ENCODE measurements around the gene SCART1. TPM values are rescaled to one million over a fixed set of nuclear protein-coding genes. Genes with fewer than 3 reads are reported as not detected.

SCART1 gene
- total and polyA plus RNA-seq, 2 donors (not counting 3 experiments of a cell fraction or from before 2014, with no cell fraction given) = 0.90 to 1.0 TPM

DNA sequence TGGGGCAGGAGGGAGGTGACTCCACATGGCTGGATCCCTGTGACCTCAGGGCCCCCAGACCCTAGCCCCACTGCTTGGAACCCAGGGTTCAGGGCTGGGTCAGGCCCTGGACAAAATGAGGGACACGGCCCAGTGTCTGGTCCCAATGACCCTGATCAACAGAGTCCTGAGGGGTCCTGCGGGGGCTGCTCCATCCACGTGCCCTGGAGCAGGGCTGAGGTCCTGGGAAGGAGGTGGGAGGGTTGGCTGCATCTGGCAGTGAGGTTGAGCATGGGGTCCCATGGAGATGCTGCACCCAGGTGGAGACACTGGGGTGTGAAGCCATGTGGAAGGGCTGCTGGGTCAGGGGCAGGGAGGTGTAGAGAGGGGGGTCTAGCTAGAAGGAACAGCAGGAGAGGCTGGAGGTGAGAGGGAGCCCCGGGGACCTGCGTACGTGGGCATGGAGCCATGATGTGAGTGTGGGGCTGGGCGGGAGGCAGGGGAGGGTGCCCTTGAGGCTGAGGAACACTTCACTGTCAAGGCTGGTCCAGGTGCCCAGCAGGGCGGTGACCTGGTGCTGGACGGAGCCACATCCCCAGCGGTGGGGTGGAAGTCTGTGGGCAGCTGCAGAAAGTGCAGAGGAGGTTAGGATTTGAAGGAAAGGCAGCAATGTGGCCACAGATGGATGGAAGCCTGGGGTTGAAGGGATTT is 604 bp downstream of the SCART1 start:
- POLR2A ChIA-PET = no interaction called here
- Histone ChIP-seq H3K9me3 (replicated peaks; ENCODE audit: control insufficient read depth, insufficient read depth, low read length) (no peaks in the 10 kb centered on the region), H3K9me1 (replicated peaks; ENCODE audit: control insufficient read depth, extremely low read depth, insufficient read depth, low read length) (no peaks in the 10 kb centered on the region), H3K4me2 (ENCODE audit: insufficient read depth, low read length) (no peak overlapping the region), H3K36me3 (ENCODE audit: control insufficient read depth in 2 of 2, extremely low read depth in 1 of 2, insufficient read depth in 2 of 2, low read length in 2 of 2) (no peaks in the 10 kb centered on the region), H3K9ac (replicated peaks; ENCODE audit: extremely low read depth, insufficient read depth, low read length) (no peak overlapping the region), H3K4me1 (ENCODE audit: control insufficient read depth, extremely low read depth, insufficient read depth, low read length) (no peaks in the 10 kb centered on the region), H3K4me3 (replicated peaks in 1 of 3; ENCODE audit: insufficient read depth in 1 of 3, low read depth in 1 of 3, low read length in 3 of 3) (no peak overlapping the region), H3K27me3 (ENCODE audit: control insufficient read depth in 2 of 2, insufficient read depth in 2 of 2, low read length in 2 of 2) (no peaks in the 10 kb centered on the region), H4K20me1 (replicated peaks; ENCODE audit: control insufficient read depth, extremely low read depth, insufficient read depth, low read length) (no peaks in the 10 kb centered on the region), H2AFZ (ENCODE audit: low read depth, low read length) (no peak overlapping the region), H3K79me2 (ENCODE audit: control insufficient read depth, insufficient read depth, low read length) (no peaks in the 10 kb centered on the region), H3K27ac (ENCODE audit: insufficient read depth, low read depth, low read length) (no peak overlapping the region)
- dilution Hi-C loops (cut with MboI; ENCODE audit: extremely low pct_ligation_motif_present, low sequenced_read_pairs) (no loop called here), intact Hi-C loops (cut with micrococcal nuclease) (no loop called here)
- TF ChIP-seq EZH2 (IDR thresholded peaks at IDR 0.05; ENCODE audit: borderline replicate concordance, low read depth, low read length, severe bottlenecking) = no peak
- TF ChIP-seq, protein P1, sequence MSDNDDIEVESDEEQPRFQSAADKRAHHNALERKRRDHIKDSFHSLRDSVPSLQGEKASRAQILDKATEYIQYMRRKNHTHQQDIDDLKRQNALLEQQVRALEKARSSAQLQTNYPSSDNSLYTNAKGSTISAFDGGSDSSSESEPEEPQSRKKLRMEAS (IDR thresholded peaks at IDR 0.05; ENCODE audit: insufficient read depth, insufficient read length) = no peak
- TF ChIP-seq JUN (IDR thresholded peaks at IDR 0.05; ENCODE audit: borderline replicate concordance, insufficient read depth, insufficient read length, low read depth) = no peak
- no peak for TF ChIP-seq POLR2AphosphoS5 (IDR thresholded peaks at IDR 0.05; ENCODE audit: insufficient read depth, low read depth, low read length)
- no peak for TF ChIP-seq MYC (IDR thresholded peaks at IDR 0.05; ENCODE audit: low read depth, low read length)
- TF ChIP-seq POLR2A (IDR thresholded peaks at IDR 0.05; ENCODE audit: low read depth, low read length) = no peak
- CTCF ChIA-PET = interaction anchor here (1.4 kb wide), 1 partner anchor 16 kb away, joined by 3 read pairs; no protein-coding TSS in a partner anchor
- FAIRE-seq (no peak), DNase-seq (ENCODE audit: low read depth, low spot score) (no peak)
- BruUV-seq (replicated peaks) = no TSS peak

DNA sequence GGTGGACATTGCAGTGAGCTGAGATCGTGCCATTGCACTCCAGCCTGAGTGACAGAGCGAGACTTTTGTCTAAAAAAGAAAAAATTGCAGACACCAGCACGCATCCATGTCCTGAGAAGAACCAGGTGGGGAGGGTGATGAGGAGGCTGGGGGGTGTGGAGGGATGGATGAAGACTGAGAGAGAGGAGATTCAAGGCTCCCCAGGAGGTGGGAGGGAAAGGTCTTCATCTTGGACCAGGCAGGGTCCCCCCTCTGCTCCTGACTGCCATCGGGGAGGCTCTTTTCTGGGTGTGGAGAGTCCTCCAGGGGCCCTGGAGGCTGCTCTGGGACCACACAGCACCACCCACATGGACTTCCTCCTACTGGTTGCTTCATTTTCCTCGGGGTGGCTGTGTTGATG is 1.5 kb downstream of the SCART1 start:
- intact Hi-C loops (cut with micrococcal nuclease) = no loop called here
- CTCF ChIA-PET = interaction anchor here (1.4 kb wide), 1 partner anchor 16 kb away, joined by 3 read pairs; no protein-coding TSS in a partner anchor
- H3K9me3 ChIP-seq (replicated peaks; ENCODE audit: control insufficient read depth, insufficient read depth, low read length) = no peaks in the 10 kb centered on the region

More for the DNA sequence above, 1.5 kb downstream of the SCART1 start:
- POLR2A ChIA-PET = no interaction called here
- H3K9me1 ChIP-seq (replicated peaks; ENCODE audit: control insufficient read depth, extremely low read depth, insufficient read depth, low read length) = no peaks in the 10 kb centered on the region
- FAIRE-seq (no peak), DNase-seq (ENCODE audit: low read depth, low spot score) (no peak)
- H3K36me3 ChIP-seq (ENCODE audit: control insufficient read depth in 2 of 2, extremely low read depth in 1 of 2, insufficient read depth in 2 of 2, low read length in 2 of 2) = no peaks in the 10 kb centered on the region
- no peaks in the 10 kb centered on the region for H4K20me1 ChIP-seq (replicated peaks; ENCODE audit: control insufficient read depth, extremely low read depth, insufficient read depth, low read length)
- H3K4me3 ChIP-seq (replicated peaks in 1 of 3; ENCODE audit: insufficient read depth in 1 of 3, low read depth in 1 of 3, low read length in 3 of 3) = no peak overlapping the region
- no peak overlapping the region for H2AFZ ChIP-seq (ENCODE audit: low read depth, low read length)
- H3K79me2 ChIP-seq (ENCODE audit: control insufficient read depth, insufficient read depth, low read length) = no peaks in the 10 kb centered on the region
- no peaks in the 10 kb centered on the region for H3K4me1 ChIP-seq (ENCODE audit: control insufficient read depth, extremely low read depth, insufficient read depth, low read length)
- no peaks in the 10 kb centered on the region for H3K27me3 ChIP-seq (ENCODE audit: control insufficient read depth in 2 of 2, insufficient read depth in 2 of 2, low read length in 2 of 2)
- no peak overlapping the region for H3K27ac ChIP-seq (ENCODE audit: insufficient read depth, low read depth, low read length)
- TF ChIP-seq EZH2 (IDR thresholded peaks at IDR 0.05; ENCODE audit: borderline replicate concordance, low read depth, low read length, severe bottlenecking) (no peak), POLR2A (IDR thresholded peaks at IDR 0.05; ENCODE audit: low read depth, low read length) (no peak), GATA2 (IDR thresholded peaks at IDR 0.05; ENCODE audit: insufficient read depth, insufficient read length, low read depth, low read length) (no peak), POLR2AphosphoS5 (IDR thresholded peaks at IDR 0.05; ENCODE audit: insufficient read depth, low read depth, low read length) (no peak), MYC (IDR thresholded peaks at IDR 0.05; ENCODE audit: low read depth, low read length) (no peak), JUN (IDR thresholded peaks at IDR 0.05; ENCODE audit: borderline replicate concordance, insufficient read depth, insufficient read length, low read depth) (no peak), FOS (IDR thresholded peaks at IDR 0.05; ENCODE audit: borderline replicate concordance, insufficient read depth, low read length) (no peak)
- TF ChIP-seq, protein P2, sequence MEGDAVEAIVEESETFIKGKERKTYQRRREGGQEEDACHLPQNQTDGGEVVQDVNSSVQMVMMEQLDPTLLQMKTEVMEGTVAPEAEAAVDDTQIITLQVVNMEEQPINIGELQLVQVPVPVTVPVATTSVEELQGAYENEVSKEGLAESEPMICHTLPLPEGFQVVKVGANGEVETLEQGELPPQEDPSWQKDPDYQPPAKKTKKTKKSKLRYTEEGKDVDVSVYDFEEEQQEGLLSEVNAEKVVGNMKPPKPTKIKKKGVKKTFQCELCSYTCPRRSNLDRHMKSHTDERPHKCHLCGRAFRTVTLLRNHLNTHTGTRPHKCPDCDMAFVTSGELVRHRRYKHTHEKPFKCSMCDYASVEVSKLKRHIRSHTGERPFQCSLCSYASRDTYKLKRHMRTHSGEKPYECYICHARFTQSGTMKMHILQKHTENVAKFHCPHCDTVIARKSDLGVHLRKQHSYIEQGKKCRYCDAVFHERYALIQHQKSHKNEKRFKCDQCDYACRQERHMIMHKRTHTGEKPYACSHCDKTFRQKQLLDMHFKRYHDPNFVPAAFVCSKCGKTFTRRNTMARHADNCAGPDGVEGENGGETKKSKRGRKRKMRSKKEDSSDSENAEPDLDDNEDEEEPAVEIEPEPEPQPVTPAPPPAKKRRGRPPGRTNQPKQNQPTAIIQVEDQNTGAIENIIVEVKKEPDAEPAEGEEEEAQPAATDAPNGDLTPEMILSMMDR (IDR thresholded peaks at IDR 0.05; ENCODE audit: extremely low read depth in 1 of 2, insufficient read depth in 1 of 2, low read depth in 1 of 2, low read length in 2 of 2) = no peak
- TF ChIP-seq, protein P1 (IDR thresholded peaks at IDR 0.05; ENCODE audit: insufficient read depth, insufficient read length) = no peak
- BruUV-seq (replicated peaks) = no TSS peak
- dilution Hi-C loops (cut with MboI; ENCODE audit: extremely low pct_ligation_motif_present, low sequenced_read_pairs) = no loop called here
- no peak overlapping the region for H3K4me2 ChIP-seq (ENCODE audit: insufficient read depth, low read length)
- H3K9ac ChIP-seq (replicated peaks; ENCODE audit: extremely low read depth, insufficient read depth, low read length) = no peak overlapping the region
